ENCODE data around the gene SLC22A16. TPM values are rescaled to one million over a fixed set of nuclear protein-coding genes. Genes with fewer than 3 reads are reported as not detected.

The SLC22A16 gene
- total and polyA plus RNA-seq, 5 donors = 0.20 TPM; not detected in 4

GRCh38 chr6:110385458-110385863, 91.0 kb downstream of the SLC22A16 start:
- H3K27ac ChIP-seq (ENCODE audit: low read length) = no peak overlapping the region
- WGBS = 95% methylated on average over 1 of the region's 1 CpG
- H3K4me3 ChIP-seq (ENCODE audit: low read length) = no peak overlapping the region
- ATAC-seq (no peak), DNase-seq (no peak)
- intact Hi-C loops (cut with DNase I) = loop anchor here in 2 of 4 donors (5.0 to 10.0 kb wide), 2 partner anchors 208 to 681 kb away; partner anchors contain the start of gene WASF1 (in 1 of the 2)
- H3K9me3 ChIP-seq (ENCODE audit: control insufficient read depth, low read length) = no peaks in the 10 kb centered on the region
- peaks cover 2% of the 10 kb centered on the region for H3K4me1 ChIP-seq (ENCODE audit: control insufficient read depth, insufficient read depth, low read length)
- no peaks in the 10 kb centered on the region for H3K27me3 ChIP-seq (ENCODE audit: control insufficient read depth, insufficient read depth)

DNA sequence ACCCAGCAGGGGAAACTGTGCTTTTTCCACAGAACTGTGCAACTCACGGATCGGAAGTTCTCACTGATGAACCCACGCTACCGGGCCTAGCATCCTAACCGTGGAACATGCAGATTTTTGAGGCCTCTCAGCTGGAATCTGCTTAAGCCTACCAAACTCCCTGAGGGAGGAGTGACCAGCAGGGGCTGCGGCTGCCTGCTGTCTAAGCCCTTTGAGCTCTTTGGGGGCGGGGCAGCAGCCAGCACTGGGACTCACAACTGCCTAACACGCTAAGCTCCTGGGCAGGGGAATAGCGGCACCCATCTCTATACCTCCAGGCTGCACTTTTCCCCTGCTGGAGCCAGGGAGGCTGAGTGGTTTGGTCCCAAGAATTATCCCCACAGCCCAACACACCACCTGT, 97.9 kb downstream of the SLC22A16 start:
- Histone ChIP-seq H3K4me3 (ENCODE audit: low read length) (no peak overlapping the region), H3K27ac (ENCODE audit: low read length) (no peak overlapping the region), H3K4me1 (ENCODE audit: control insufficient read depth, insufficient read depth, low read length) (no peaks in the 10 kb centered on the region), H3K27me3 (ENCODE audit: control insufficient read depth, insufficient read depth) (no peaks in the 10 kb centered on the region), H3K9me3 (ENCODE audit: control insufficient read depth, low read length) (no peaks in the 10 kb centered on the region)
- ATAC-seq (no peak), DNase-seq (no peak)
- intact Hi-C loops (cut with DNase I) = no loop called here
- WGBS = 59% methylated on average over 9 of the region's 9 CpGs

Other genes starting within 250 kb of the SLC22A16 start
- 1 to 10 TPM; 3.5 to 4.2 (median 3.8) TPM for gene METTL24, start 118.3 kb downstream of the SLC22A16 start, total RNA-seq
- 0.77 TPM for gene METTL24, start 118.3 kb downstream of the SLC22A16 start, polyA plus RNA-seq
- gene DDO, start 61.0 kb downstream of the SLC22A16 start, total RNA-seq = 10 to 100 TPM in 3 of 4 donors, 1 to 10 TPM in 1; 9.2 to 19.7 (median 18.5) TPM
- 10.7 TPM for gene DDO, start 61.0 kb downstream of the SLC22A16 start, polyA plus RNA-seq